GM10266 (cell line): ENCODE results near the gene P2RY10.

ENCODE experiments used
- DNase-seq: peaks from one replicate; pipeline ENCODE4 v3.0.0; 2012; ENCODE audit errors: extremely low spot score
- TF ChIP-seq, protein P1 (sequence below): IDR thresholded peaks from 2 replicates; pipeline ENCODE4 v1.5.1; 2012; ENCODE audit warnings: mild to moderate bottlenecking, low read depth; ENCODE audit not compliant: control insufficient read depth, insufficient read depth; ENCODE audit errors: missing control alignments

The P2RY10 gene, protein sequence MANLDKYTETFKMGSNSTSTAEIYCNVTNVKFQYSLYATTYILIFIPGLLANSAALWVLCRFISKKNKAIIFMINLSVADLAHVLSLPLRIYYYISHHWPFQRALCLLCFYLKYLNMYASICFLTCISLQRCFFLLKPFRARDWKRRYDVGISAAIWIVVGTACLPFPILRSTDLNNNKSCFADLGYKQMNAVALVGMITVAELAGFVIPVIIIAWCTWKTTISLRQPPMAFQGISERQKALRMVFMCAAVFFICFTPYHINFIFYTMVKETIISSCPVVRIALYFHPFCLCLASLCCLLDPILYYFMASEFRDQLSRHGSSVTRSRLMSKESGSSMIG

DNA sequence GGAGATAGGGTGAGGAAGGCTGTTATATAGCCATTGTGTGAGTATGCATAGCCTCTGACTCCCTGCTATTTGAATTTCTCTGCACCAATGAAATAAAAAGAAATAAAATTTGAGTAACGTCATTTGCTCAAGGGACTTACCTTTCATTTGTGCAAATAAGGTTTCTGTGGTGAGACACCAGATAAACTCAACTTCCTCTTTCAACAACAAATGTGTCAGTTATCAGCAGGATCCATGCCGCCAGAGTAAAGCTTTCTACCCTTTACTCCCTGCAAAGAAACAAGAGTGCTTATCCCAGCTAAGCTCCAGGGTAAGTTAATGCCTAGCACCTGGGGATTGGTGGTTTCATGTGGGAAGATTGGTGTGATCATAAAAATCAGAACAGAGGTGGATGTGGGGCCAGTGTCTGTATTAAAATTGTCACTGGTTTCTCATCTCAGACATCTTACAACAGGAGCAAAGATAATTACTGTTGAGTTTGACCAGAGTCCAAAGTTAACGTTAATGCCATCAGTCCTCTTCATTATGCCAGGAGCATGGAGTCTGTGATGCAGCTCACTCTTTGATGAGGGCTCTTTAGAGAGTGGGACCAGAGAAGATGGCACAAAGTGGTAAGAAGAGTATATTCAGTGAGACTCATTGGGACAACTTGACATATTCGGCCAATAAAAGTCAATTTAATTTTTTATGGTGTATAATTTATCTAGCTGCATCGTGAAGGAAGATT lies at the start of gene P2RY10:
P2RY10 (plus strand) TSS at position 206 of the 727 bp plus-strand sequence. CDS start 15,130 bp downstream, outside the sequence.
- TF ChIP-seq, protein P1, sequence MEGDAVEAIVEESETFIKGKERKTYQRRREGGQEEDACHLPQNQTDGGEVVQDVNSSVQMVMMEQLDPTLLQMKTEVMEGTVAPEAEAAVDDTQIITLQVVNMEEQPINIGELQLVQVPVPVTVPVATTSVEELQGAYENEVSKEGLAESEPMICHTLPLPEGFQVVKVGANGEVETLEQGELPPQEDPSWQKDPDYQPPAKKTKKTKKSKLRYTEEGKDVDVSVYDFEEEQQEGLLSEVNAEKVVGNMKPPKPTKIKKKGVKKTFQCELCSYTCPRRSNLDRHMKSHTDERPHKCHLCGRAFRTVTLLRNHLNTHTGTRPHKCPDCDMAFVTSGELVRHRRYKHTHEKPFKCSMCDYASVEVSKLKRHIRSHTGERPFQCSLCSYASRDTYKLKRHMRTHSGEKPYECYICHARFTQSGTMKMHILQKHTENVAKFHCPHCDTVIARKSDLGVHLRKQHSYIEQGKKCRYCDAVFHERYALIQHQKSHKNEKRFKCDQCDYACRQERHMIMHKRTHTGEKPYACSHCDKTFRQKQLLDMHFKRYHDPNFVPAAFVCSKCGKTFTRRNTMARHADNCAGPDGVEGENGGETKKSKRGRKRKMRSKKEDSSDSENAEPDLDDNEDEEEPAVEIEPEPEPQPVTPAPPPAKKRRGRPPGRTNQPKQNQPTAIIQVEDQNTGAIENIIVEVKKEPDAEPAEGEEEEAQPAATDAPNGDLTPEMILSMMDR, result no peak
- peak; percentile 11 for DNase-seq

DNA sequence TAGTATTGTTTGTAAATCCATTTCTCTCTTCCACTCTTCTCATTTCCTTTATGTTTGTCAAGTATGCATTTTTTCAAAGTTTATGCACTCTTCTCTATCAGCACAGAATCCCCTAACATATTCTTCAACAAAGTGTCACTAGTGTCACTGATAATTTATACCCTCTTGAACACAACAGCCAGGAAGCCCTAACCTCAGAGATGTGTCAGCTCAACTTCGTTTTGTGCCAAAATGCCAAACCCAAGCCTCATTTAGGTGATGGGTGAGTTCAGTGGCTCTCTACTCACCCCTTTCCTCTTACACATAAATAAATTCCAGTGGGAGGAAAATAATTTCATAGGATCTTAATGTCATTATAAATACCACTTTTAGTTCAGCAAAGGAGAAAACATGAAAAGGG lies 22.4 kb upstream of the P2RY10 start:
- no peak for DNase-seq
- TF ChIP-seq, protein P1, result no peak

DNA sequence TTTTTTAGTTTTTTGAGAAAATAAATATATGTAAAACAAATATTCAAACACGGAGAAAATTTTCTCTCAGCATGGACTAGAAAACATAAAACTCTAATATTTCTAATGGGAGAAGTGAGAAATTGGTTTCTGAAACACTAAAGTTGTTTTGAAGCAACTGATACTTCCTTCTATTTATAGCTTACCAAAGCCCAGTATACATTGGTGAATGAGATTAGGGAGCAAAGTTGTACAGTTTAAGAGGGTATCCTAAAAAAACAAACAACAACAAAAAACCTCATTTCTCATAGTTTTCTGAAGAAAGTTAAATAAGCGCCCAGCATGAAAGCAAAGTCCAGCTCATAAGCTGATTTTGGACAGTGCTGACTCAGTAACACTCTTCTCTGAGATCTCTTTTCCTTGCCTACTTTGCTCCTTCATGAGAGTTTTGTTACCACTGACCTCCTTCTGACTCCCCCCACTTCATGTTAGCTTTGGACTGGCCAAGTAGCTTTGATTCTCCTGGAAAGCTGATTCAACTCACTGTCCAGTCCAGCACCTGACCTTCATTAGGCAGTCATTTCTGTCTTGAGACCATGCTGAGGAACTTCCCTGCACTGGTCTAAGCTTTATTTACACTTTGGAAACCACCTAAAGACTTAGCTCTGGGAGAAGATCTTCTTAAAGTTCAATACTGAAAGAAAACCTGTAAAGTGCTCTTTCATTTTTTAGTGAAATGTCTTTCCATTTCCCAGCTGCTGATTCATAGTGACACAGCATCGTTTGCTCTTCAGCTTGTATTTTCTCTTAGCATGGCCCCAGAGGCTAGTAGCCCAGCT lies 21.8 kb upstream of the P2RY10 start:
- peak; percentile 17 for DNase-seq
- TF ChIP-seq, protein P1, result no peak

DNA sequence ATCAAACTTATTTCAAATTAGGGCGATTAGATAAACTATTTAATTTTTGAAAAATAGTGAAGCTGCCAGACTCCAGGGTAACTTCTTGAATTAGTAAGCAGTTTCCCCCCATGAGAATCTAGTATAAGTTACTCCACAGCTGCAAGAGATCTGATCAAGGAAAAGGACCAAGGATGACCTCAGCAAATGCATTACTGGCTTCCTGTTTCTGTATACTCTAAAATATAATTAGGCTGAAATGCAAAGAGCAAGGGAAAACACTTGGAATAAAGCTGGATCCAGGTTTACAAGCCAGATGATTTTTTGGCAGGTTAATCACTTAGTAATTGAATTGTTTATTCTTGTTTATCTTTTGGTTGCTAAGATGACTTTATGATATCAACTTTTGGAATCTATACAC lies 13.4 kb upstream of the P2RY10 start:
- TF ChIP-seq, protein P1, result no peak
- DNase-seq, result no peak

DNA sequence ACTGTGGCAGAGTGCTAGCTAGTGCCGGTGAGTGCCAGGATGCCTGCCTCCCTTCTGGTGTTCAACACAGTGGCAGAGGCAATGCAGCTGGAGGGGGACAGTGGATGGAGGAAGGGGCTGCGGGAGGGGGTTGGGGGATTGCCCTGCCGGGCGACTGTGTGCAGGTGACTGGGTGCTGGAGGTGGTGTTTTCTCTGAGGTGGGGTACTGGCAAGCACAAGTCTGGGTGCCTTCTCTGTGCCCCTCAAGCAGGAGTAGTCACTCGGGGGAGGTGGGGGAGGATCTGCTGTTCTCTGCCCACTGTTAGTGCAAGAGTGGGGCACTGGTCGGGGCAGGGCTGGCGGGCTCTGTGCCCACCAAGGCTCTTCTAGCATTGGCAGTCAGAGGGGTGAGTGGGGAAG lies 10.3 kb upstream of the P2RY10 start:
- TF ChIP-seq, protein P1, result no peak
- DNase-seq, result no peak

DNA sequence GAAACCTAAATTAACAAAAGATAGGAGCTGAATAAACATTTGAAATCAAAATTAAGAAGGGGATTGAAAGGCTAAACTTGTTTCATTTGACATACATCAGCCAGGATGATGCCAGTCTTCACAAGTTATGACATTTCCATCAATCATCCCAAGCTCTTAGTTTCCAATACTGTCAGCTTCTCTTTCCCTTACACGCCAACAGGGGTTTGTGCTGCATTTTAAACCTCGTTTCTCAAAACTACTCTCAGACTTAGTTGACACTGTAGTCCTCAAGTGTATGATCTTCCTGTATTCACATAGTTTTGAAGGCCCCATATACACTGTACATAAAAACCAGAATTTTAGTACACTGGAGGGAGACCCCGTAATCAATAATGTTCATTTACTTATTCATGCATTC lies 840 bp upstream of the P2RY10 start:
- DNase-seq, result no peak

More for the DNA sequence above, 840 bp upstream of the P2RY10 start:
- TF ChIP-seq, protein P1, result no peak
